ENCODE measurements around the gene EVI5L.

EVI5L gene

GRCh38 chr19:7872306-7873204 lies 42.5 kb downstream of the EVI5L start:
- DNase-seq (ENCODE audit: low read depth): no peak

GRCh38 chr19:7873304-7874075 lies 43.5 kb downstream of the EVI5L start:
- DNase-seq (ENCODE audit: low read depth): no peak

GRCh38 chr19:7874076-7874896 lies 44.3 kb downstream of the EVI5L start, which contains the start of gene PRR36:
Gene PRR36, minus strand, starts transcription at chr19:7874390. Its CDS starts 701 bp downstream, at chr19:7873689.
- DNase-seq (ENCODE audit: low read depth): no peak

GRCh38 chr19:7874897-7875273 lies 44.9 kb downstream of the EVI5L start:
- DNase-seq (ENCODE audit: low read depth): no peak

- DNase-seq (ENCODE audit: low read depth): no peak
Measured at GRCh38 chr19:7877249-7877836, 47.3 kb downstream of the EVI5L start.

- DNase-seq (ENCODE audit: low read depth): no peak
Measured at GRCh38 chr19:7879111-7879807, 49.2 kb downstream of the EVI5L start.

- DNase-seq (ENCODE audit: low read depth): no peak
Measured at GRCh38 chr19:7879836-7880235, 49.8 kb downstream of the EVI5L start.

- DNase-seq (ENCODE audit: low read depth): no peak
Measured at GRCh38 chr19:7881910-7882309, 51.9 kb downstream of the EVI5L start.

- no peak for DNase-seq (ENCODE audit: low read depth)
Measured at GRCh38 chr19:7883105-7883504, 53.1 kb downstream of the EVI5L start.

- peak; percentile 30 for DNase-seq (ENCODE audit: low read depth)
Measured at GRCh38 chr19:7883796-7884570, 54.0 kb downstream of the EVI5L start.

- no peak for DNase-seq (ENCODE audit: low read depth)
Measured at GRCh38 chr19:7885818-7886217, 55.8 kb downstream of the EVI5L start.

- no peak for DNase-seq (ENCODE audit: low read depth)
Measured at GRCh38 chr19:7887408-7888144, 57.6 kb downstream of the EVI5L start.

- DNase-seq (ENCODE audit: low read depth): peak; percentile 72
Measured at GRCh38 chr19:7888145-7888825, 58.3 kb downstream of the EVI5L start, which contains the start of gene LRRC8E. Gene LRRC8E, plus strand, starts transcription at chr19:7888510. Its CDS starts 7,094 bp downstream, at chr19:7895604.

GRCh38 chr19:7888826-7889217 lies 58.8 kb downstream of the EVI5L start:
- no peak for DNase-seq (ENCODE audit: low read depth)

- DNase-seq (ENCODE audit: low read depth): peak; percentile 75
Measured at GRCh38 chr19:7893362-7894101, 63.5 kb downstream of the EVI5L start.

GRCh38 chr19:7894612-7895309 lies 64.7 kb downstream of the EVI5L start:
- DNase-seq (ENCODE audit: low read depth): no peak

- no peak for DNase-seq (ENCODE audit: low read depth)
Measured at GRCh38 chr19:7895565-7895964, 65.5 kb downstream of the EVI5L start.

- no peak for DNase-seq (ENCODE audit: low read depth)
Measured at GRCh38 chr19:7897292-7897691, 67.3 kb downstream of the EVI5L start.
